Activated CD4-positive, alpha-beta T cell treated with anti-CD3 and anti-CD28 coated beads, Interleukin-2, Interleukin-6, amounts not matched to agents 100 ng/mL and 50 ng/mL, durations not matched to agents 16 hours and 8 hours (primary cell): Measurements from ENCODE around the gene TMEM26.

ENCODE experiments used
- DNase-seq: peaks from one replicate; pipeline ENCODE4 v3.0.0-alpha.2; 2020

The TMEM26 gene

DNA sequence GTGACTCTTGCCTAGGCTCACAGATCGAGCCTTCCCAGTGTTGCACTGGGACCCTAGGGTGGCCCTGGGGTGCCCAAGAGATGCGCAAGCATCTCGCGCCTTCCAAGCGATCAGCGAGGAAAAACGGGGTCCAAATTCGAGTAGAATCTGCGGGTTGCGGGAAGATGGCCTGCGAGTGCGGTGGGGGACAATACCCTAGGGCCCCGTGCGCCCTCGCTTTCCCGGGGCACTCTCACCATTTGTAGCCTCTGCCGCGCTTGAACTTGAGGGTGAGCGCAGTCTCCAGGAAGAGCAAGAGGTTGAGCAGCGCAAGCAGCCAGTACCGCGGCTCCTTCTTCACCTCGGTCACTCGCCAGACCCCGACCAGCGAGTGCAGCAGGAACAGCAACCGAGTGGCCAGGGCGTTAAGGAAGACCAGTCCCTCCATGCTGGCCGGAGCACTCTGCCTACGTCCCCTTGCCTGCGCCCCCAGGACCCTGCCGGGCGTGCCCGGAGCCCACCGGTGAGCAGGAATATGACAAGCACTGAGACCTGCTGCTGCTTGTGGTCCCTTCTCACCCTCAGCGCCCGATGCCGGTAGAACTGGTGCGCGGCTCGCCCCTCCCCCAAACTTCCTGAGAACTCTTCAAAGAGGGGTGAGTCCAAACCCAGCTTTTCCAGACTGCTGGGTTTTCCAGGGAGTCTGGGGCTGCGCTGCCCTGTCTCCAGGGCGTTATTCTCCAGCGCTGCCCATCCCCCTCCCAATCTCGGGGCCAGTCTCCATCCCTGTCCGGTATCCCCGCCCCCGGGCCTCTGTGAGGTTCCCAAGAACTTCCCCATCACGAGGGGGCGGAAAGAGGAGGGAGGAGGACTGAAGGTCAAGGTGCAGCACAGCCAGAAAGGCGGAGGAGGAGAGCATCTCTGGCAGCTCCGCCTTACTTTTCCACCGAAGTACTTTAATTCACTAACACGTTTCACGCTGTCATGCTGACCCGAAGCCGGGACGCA lies at the start of gene TMEM26:
TMEM26 (minus strand) TSS at position 727 of the 987 bp plus-strand sequence; CDS start at position 427, 300 bp downstream.
- DNase-seq: no peak

DNA sequence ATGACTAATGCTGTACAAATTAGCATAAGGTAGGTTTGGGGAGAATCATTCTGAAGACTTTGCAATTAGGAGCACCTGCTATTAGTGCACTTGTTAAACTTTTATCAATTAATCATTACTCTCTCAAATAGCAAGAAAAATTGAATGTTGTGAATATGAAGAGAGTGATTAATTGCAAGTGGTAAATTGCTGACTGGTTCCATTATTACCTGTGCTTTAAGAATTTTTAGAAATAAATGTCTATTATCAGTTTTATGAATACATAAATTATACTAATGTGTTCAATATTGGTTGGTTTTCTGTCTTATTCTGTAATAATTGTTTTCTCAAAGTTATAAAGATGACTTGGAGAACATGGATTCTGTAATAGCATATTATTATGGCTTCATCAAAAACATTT lies 47.3 kb upstream of the TMEM26 start:
- no peak for DNase-seq

GRCh38 chr10:61492364-61492995 lies 39.3 kb upstream of the TMEM26 start:
- no peak for DNase-seq

DNA sequence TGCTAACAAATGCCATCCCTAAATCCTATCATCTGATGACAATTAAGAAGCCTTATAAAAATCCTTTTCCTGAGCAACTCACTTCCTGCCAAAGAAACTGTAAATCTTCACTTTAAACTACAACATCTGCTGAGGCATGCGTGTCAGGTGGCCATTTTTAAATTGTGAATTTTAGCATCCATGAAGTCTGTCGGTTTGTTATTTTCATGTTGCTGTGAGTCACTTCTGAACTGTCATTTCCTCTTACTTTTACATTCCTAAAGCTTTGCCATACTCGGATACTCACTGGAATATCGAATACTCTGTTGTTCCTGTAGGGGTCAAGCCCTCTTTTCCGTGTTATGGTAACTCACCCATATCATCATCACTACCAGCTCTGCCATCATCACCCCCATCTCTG lies 34.3 kb upstream of the TMEM26 start:
- no peak for DNase-seq

DNA sequence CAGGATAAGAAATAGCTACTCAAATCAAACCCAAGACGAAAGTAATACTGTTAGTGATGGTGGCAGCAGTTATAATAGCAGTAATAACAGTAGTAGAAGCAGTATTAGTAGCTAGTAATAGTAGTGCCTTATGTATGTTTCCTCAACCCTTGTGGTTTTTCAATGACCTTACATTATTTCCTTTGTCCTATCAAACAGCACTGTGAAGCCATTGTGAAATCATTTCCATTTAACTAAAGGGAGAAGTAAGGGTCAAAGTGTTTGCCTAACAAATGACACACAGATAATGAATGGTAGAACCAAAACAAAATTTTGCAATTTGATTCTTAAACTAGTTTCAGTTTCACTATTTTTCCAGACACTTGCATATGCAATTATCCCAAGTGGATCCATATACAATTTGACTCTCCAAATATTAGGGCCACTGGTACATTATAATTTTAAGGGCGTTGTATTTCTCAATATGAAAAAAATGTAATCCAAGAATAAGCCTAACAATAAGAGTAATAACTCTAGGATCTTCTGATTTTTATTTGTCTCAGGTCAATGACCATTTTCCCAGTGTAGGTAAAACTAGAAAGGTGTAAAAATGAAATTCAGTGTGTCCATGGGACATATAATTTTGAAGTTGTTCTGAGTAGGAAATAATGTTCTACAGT lies 33.7 kb upstream of the TMEM26 start:
- no peak for DNase-seq

GRCh38 chr10:61486251-61486650 lies 33.1 kb upstream of the TMEM26 start:
- DNase-seq: no peak

- DNase-seq: no peak
Measured at GRCh38 chr10:61481597-61481996, 28.4 kb upstream of the TMEM26 start.

- no peak for DNase-seq
Measured at GRCh38 chr10:61480208-61480607, 27.0 kb upstream of the TMEM26 start.

DNA sequence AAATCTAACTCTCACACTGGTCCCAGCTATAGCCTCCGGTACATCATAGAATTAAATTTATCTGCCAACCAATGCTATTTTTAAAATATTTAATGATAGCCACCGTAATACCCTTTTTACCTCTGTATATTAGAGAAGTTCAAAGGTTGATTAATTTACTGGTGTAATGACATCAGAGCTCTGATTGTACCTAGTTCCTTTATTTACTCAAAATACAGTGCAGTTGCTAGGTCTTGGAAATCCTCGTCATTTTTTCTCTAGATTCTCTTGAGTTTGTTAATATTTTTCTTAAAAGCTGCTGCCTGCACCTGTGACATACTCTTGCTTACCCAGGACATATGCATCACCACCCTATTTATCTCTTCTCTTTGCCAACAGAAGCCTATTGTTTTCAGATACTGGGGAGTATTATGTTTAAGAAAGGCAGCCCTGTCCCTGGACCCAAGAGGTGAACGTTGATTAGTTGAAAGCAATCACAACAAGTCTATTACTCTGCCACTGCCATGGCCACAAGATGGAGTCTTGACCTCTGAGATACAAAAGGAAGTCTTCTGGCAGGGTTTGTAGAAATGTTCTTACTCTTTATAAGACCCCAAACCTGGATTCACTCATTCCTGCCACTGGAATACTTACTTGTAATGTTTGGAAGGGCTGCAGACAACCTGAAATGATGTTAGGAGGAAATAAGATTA lies 25.6 kb upstream of the TMEM26 start:
- DNase-seq: no peak

DNA sequence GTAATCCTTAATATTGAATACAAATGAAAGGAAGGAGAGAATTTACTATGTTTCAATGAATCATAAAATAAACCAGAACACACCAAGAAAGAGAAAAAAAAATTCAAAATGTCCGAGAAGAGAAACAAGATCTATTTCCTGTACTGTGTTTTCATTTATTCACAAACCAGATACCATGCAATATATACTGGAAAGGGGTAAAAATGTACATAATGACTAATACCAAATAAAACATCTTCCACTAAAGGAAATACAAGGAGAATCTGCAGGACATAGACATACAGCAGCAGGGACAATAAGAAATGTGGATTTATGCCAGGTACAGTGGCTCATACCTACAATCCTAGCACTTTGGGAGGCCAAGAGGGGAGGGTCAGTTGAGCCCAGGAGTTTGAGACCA lies 24.3 kb upstream of the TMEM26 start:
- no peak for DNase-seq

DNA sequence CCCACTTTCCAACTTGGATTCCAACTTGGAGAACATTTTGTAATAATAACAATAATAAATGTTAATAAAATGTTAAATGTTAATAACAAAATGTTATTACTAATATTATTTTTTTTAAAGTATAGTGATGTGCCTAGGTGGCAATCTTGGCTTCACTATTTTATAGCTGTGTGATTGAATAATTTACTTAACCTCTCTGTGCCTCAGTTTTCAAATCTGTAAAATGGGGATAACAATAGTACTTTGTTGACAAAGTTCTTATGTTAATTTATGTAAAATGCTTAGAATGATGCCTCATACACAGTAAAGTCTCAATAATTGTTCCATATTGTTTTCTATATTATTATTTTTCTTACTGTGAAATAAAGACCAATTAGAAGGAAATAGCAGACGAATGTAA lies 23.3 kb upstream of the TMEM26 start:
- no peak for DNase-seq

GRCh38 chr10:61475449-61475873 lies 22.3 kb upstream of the TMEM26 start:
- DNase-seq: no peak

DNA sequence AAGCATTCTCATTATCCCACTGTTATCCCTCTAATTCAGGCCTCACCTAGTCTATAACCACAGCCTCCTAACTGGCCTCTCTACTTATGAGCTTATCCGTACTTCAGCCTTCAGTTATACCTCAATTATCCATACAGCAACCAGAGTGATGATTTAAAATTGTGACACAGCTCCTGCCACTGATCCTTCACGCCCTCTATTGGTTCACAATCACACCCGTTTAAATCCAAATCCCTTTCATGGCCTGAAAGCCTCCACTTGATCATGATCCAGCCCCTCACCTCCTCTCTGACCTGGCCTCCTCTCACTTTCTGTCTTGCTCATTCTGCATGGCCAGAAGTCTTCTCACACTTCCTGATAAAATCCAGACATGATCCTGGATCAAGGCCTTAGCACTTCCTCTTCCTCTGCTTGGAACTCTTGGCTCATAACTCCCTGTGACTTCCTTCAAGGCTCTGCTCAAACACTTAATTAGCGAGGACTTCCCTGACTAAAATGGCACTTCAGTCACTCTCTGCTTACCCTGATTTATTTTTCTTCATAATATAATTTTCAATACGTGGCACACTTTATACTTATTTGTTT lies 19.0 kb upstream of the TMEM26 start:
- DNase-seq: no peak

- no peak for DNase-seq
Measured at GRCh38 chr10:61471491-61471890, 18.3 kb upstream of the TMEM26 start.

GRCh38 chr10:61470740-61471139 lies 17.6 kb upstream of the TMEM26 start:
- no peak for DNase-seq

DNA sequence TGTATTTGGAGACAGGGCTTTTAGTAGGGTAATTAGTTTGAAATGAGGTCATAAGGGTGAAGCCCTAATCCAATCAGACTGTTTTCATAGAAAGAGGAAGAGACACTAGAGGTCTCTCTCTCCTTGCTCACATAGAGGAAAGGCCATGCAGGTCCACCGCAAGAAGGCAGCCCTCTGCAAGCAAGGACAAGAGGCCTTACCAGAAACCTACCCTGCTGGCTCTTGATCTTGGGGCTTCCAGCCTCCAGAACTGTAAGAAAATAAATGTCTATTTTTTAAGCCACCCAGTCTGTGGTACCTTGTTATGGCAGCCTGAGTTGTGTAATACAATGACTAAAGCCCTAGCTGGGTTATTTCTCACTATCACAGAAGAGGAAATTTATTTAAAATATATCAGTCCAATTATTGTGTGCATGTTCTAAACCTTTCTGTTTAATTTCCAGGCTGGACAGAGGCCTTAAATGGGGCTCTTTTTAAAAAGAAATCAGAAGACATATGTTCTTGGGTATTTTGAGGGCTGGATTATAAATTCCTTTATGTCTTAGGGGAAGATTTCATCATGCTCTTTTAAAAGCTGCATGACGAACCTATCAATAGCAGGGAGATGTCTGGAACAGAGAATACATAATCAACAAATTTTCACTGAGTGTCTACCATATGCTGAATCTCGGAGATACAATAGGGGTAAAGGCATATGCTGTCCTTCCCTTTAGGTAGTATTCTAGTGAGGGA lies 12.9 kb upstream of the TMEM26 start:
- DNase-seq: no peak

DNA sequence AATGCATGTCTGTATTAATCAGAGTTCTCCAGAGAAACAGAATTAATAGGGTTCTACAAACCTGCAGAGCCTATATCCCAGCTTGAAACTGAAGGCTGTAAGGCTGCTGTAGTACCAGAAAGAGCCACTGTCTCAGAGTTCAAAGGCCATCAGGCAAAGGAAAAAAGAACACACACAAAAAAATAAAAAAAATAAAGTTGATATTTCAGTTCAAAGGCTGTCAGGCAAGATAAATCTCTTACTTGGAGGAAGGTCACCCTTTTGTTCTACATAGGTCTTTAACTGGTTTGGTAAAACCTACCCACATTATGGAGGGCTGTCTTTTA lies 12.0 kb upstream of the TMEM26 start:
- no peak for DNase-seq

DNA sequence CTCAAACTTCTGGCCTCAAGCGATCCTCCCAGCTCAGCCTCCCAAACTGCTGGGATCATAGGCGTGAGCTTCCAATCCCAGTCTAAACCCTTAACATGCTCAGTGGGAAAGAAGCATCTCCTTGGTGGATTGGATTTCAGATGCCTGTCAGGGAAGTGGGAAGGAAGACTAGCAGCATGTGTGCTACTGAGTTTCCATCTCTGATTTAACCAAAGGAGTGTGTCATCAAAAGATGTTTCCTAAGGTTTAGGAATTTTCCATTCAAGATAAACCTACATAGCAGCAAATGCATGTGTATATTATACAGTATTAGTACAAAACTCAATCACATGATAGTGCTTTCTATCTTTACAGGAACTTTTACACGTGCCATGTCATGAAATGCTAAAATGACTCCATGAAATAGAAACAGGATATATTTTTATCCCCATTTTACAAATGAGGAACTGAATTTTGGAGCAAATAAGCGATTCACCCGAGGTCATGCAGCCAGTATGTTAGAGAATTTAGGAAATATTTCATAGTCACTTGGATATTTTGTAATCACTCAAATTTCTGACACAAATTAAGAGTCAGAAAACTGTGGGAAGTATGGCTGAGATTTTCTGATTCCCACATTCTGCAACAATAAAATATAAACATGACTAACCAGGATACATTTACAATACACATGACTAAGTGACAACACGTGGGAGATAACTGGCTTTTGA lies 11.4 kb upstream of the TMEM26 start:
- DNase-seq: no peak

GRCh38 chr10:61463035-61463909 lies 10.1 kb upstream of the TMEM26 start:
- no peak for DNase-seq

DNA sequence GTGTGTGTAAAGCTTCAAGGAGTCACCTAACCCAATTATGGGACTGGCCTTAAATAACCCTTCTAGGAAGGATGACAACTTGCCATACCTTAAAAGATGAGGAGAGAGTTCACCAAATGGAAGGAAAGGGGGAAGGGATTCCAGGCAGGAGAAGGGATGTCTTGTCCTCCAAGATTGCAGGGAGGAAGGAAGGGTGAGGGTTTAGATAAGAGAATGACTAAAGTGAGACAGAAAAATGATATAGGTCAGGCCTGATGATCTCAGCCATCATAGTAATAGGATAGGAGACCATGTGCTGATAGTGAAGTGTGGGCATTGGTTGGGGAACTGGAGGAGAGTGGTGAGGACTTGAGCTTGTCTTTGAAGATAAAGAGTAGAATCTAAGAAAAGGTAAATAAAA lies 7.7 kb upstream of the TMEM26 start:
- DNase-seq: no peak
